ENCODE results near the gene PCBP3. TPM values are rescaled to one million over a fixed set of nuclear protein-coding genes. Genes with fewer than 3 reads are reported as not detected.

The PCBP3 gene
- total and polyA plus RNA-seq, 2 experiments from 2014 or later = 3.4 to 4.3 TPM

- Histone ChIP-seq H3K9me3 (ENCODE audit: low read depth) (no peaks in the 10 kb centered on the region), H3K27me3 (no peaks in the 10 kb centered on the region), H3K27ac (no peak overlapping the region), H3K4me1 (ENCODE audit: low read depth) (no peaks in the 10 kb centered on the region), H3K36me3 (no peaks in the 10 kb centered on the region), H3K4me3 (no peak overlapping the region)
- DNase-seq (ENCODE audit: low read depth in 1 of 2, low spot score in 1 of 2) = no peak
- TF ChIP-seq CTCF (IDR thresholded peaks at IDR 0.05; ENCODE audit: low read depth, low read length) = no peak
Observed at GRCh38 chr21:45913418-45913765, 269.9 kb downstream of the PCBP3 start.

- Histone ChIP-seq H3K27ac (no peak overlapping the region), H3K9me3 (ENCODE audit: low read depth) (no peaks in the 10 kb centered on the region), H3K36me3 (no peaks in the 10 kb centered on the region), H3K4me1 (ENCODE audit: low read depth) (no peaks in the 10 kb centered on the region), H3K4me3 (no peak overlapping the region), H3K27me3 (no peaks in the 10 kb centered on the region)
- no peak for TF ChIP-seq CTCF (IDR thresholded peaks at IDR 0.05; ENCODE audit: low read depth, low read length)
- DNase-seq (ENCODE audit: low read depth in 1 of 2, low spot score in 1 of 2) = no peak
Observed at GRCh38 chr21:45913886-45914285, 270.4 kb downstream of the PCBP3 start.

- Histone ChIP-seq H3K27me3 (no peaks in the 10 kb centered on the region), H3K27ac (no peak overlapping the region), H3K4me3 (no peak overlapping the region), H3K4me1 (ENCODE audit: low read depth) (no peaks in the 10 kb centered on the region), H3K36me3 (no peaks in the 10 kb centered on the region), H3K9me3 (ENCODE audit: low read depth) (no peaks in the 10 kb centered on the region)
- DNase-seq (ENCODE audit: low read depth in 1 of 2, low spot score in 1 of 2) = no peak
- no peak for TF ChIP-seq CTCF (IDR thresholded peaks at IDR 0.05; ENCODE audit: low read depth, low read length)
Observed at GRCh38 chr21:45914321-45914845, 270.9 kb downstream of the PCBP3 start.

GRCh38 chr21:45916011-45916840, 272.7 kb downstream of the PCBP3 start:
- no peak for TF ChIP-seq CTCF (IDR thresholded peaks at IDR 0.05; ENCODE audit: low read depth, low read length)
- no peaks in the 10 kb centered on the region for H3K4me1 ChIP-seq (ENCODE audit: low read depth)
- DNase-seq (ENCODE audit: low read depth in 1 of 2, low spot score in 1 of 2) = no peak
- no peak overlapping the region for H3K27ac ChIP-seq
- H3K36me3 ChIP-seq = no peaks in the 10 kb centered on the region
- no peaks in the 10 kb centered on the region for H3K9me3 ChIP-seq (ENCODE audit: low read depth)
- H3K4me3 ChIP-seq = no peak overlapping the region
- no peaks in the 10 kb centered on the region for H3K27me3 ChIP-seq

GRCh38 chr21:45917241-45917640, 273.7 kb downstream of the PCBP3 start:
- no peak overlapping the region for H3K4me3 ChIP-seq

More at GRCh38 chr21:45917241-45917640, 273.7 kb downstream of the PCBP3 start:
- DNase-seq (ENCODE audit: low read depth in 1 of 2, low spot score in 1 of 2) = no peak
- Histone ChIP-seq H3K27ac (no peak overlapping the region), H3K4me1 (ENCODE audit: low read depth) (no peaks in the 10 kb centered on the region), H3K9me3 (ENCODE audit: low read depth) (no peaks in the 10 kb centered on the region), H3K36me3 (no peaks in the 10 kb centered on the region), H3K27me3 (no peaks in the 10 kb centered on the region)
- TF ChIP-seq CTCF (IDR thresholded peaks at IDR 0.05; ENCODE audit: low read depth, low read length) = no peak
